ENCODE measurements around the gene CCBE1. TPM values are rescaled to one million over a fixed set of nuclear protein-coding genes. Genes with fewer than 3 reads are reported as not detected.

The CCBE1 gene
- total RNA-seq, 1 donor from 2014 or later, result 0.68 TPM

DNA sequence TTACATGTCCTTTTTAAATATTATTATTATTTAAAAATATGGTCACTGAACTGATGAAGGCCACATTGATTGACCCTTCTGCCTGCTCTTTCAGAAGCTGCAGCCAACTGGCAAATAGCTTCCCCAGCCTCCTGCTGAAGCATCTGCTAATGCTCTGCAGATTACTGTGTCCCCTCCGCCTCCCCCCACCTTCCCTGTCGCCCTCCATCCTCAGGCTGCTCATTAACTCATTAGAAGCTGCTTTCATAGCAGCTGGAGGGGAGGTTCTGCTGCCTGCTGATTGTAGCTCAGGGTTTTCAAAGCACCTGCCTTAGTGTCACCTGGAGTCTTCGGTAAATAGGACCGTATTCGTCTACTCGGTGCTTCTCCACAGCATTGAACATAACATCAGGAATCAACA is 313.4 kb downstream of the CCBE1 start:
- DNase-seq, result no peak

DNA sequence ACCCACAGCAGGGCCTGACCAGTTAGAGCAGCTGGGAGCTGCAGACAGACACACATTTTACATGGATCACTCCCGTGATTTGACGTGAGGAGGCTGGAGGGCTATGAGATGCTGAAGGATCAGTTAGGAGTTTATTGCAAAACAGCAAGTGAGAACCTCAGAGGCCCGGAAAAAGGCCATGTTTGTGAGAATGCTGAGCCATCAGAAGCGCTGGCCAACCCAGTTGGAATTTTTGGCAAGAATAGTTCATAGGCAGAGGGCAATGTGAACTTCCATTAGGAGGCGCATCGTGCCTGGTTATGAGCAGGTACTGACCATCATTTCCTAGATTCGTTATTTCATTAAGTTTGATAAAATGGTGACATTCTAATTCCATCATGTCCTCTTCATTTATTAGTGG is 314.8 kb downstream of the CCBE1 start:
- no peak for DNase-seq

DNA sequence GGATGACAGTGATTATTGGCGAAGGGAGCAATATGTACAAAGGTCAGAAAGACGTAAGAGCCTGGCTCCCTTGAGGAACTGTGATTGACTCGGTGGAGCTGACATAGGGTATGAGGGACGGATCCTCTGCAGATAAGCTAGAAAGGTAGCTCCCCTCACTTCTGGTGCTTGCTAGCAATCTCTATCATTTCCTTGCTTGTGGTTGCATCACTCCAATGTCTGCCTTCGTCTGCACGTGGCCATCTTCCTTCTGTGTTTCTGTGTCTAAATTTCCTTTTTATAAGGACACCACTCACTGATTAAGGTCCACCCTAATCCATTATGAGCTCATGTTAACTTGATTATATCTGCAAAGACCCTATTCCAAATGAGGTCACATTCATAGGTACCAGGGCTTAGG is 315.3 kb downstream of the CCBE1 start:
- no peak for DNase-seq

Other genes with a start within 250 kb of the CCBE1 start
- gene PMAIP1, start 202.6 kb upstream of the CCBE1 start, total RNA-seq, result 11.7 and 14.3 TPM in 2 replicates

All from dermis blood vessel endothelial cell (primary cell).